ENCODE data around the gene ANKRD6. TPM values are rescaled to one million over a fixed set of nuclear protein-coding genes. Genes with fewer than 3 reads are reported as not detected.
A peak's percentile ranks its signal among the peaks of the same experiment; 100 is the strongest.

ANKRD6 gene
- polyA plus RNA-seq, 1 experiment: 1.1 TPM

GRCh38 chr6:89602166-89602565 is 169.2 kb downstream of the ANKRD6 start:
- H3K27me3 ChIP-seq (ENCODE audit: control insufficient read depth, insufficient read depth, low read length): no peaks in the 10 kb centered on the region
- ChIA-PET CTCF (no interaction called here), POLR2A (no interaction called here)
- no peaks in the 10 kb centered on the region for H3K36me3 ChIP-seq (ENCODE audit: control insufficient read depth, insufficient read depth, low read length)
- no peak overlapping the region for H3K4me3 ChIP-seq (ENCODE audit: low read depth, low read length)
- no peak for DNase-seq (ENCODE audit: low read depth)
- TF ChIP-seq CTCF (IDR thresholded peaks at IDR 0.05; ENCODE audit: insufficient read depth, low read depth, low read length): no peak

- no peak for TF ChIP-seq CTCF (IDR thresholded peaks at IDR 0.05; ENCODE audit: insufficient read depth, low read depth, low read length)
- no peak for DNase-seq (ENCODE audit: low read depth)
- CTCF ChIA-PET: no interaction called here
- H3K36me3 ChIP-seq (ENCODE audit: control insufficient read depth, insufficient read depth, low read length): no peaks in the 10 kb centered on the region
- H3K4me3 ChIP-seq (ENCODE audit: low read depth, low read length): no peak overlapping the region
- POLR2A ChIA-PET: no interaction called here
- no peaks in the 10 kb centered on the region for H3K27me3 ChIP-seq (ENCODE audit: control insufficient read depth, insufficient read depth, low read length)
Measured at GRCh38 chr6:89604653-89605052, 171.7 kb downstream of the ANKRD6 start.

GRCh38 chr6:89605861-89606260 is 172.9 kb downstream of the ANKRD6 start:
- no peak for DNase-seq (ENCODE audit: low read depth)
- no peaks in the 10 kb centered on the region for H3K27me3 ChIP-seq (ENCODE audit: control insufficient read depth, insufficient read depth, low read length)
- TF ChIP-seq CTCF (IDR thresholded peaks at IDR 0.05; ENCODE audit: insufficient read depth, low read depth, low read length): no peak
- no peak overlapping the region for H3K4me3 ChIP-seq (ENCODE audit: low read depth, low read length)
- POLR2A ChIA-PET: no interaction called here
- no peaks in the 10 kb centered on the region for H3K36me3 ChIP-seq (ENCODE audit: control insufficient read depth, insufficient read depth, low read length)
- CTCF ChIA-PET: no interaction called here

GRCh38 chr6:89610149-89610642 is 177.2 kb downstream of the ANKRD6 start:
- H3K4me3 ChIP-seq (ENCODE audit: low read depth, low read length): no peak overlapping the region
- no peak for DNase-seq (ENCODE audit: low read depth)
- no peaks in the 10 kb centered on the region for H3K36me3 ChIP-seq (ENCODE audit: control insufficient read depth, insufficient read depth, low read length)
- H3K27me3 ChIP-seq (ENCODE audit: control insufficient read depth, insufficient read depth, low read length): no peaks in the 10 kb centered on the region
- TF ChIP-seq CTCF (IDR thresholded peaks at IDR 0.05; ENCODE audit: insufficient read depth, low read depth, low read length): peak; percentile 81
- POLR2A ChIA-PET: no interaction called here
- CTCF ChIA-PET: interaction anchor here (0.6 to 2.7 kb wide), 10 partner anchors 9 to 467 kb away, joined by 3 to 12 read pairs (median 3); partner anchors contain the start of gene ANKRD6

- no peak for TF ChIP-seq CTCF (IDR thresholded peaks at IDR 0.05; ENCODE audit: insufficient read depth, low read depth, low read length)
- no peak overlapping the region for H3K4me3 ChIP-seq (ENCODE audit: low read depth, low read length)
- POLR2A ChIA-PET: no interaction called here
- CTCF ChIA-PET: interaction anchor here (1.4 to 1.8 kb wide), 2 partner anchors 179 to 240 kb away, joined by 4 to 6 read pairs; partner anchors contain the start of gene ANKRD6
- no peaks in the 10 kb centered on the region for H3K27me3 ChIP-seq (ENCODE audit: control insufficient read depth, insufficient read depth, low read length)
- DNase-seq (ENCODE audit: low read depth): no peak
- no peaks in the 10 kb centered on the region for H3K36me3 ChIP-seq (ENCODE audit: control insufficient read depth, insufficient read depth, low read length)
Measured at GRCh38 chr6:89611666-89612065, 178.7 kb downstream of the ANKRD6 start.

All from BJ (cell line).